DND-41 (cell line): ENCODE measurements around the gene SOX8.
"Not testable (repeated sequence)": the region's sequence is repeated elsewhere in the genome, so short reads cannot be mapped to it uniquely, and the experiment has no call there.

Experiments
- ATAC-seq: fragments of 200-7000 bp; cut with Tn5 transposase; 3 replicates; pipeline ENCODE4 v1.9.1; 2021; ENCODE audit warnings: low read depth; ENCODE audit not compliant: insufficient read depth
- DNase-seq: peaks from one replicate; pipeline ENCODE4 v3.0.0-alpha.2; 2020
- H2AFZ ChIP-seq: 2 replicates; pipeline ENCODE4 v1.6.0; 2012; ENCODE audit warnings: low read depth, low read length
- H3K27ac ChIP-seq: 2 replicates; pipeline ENCODE4 v1.5.1; 2012; ENCODE audit warnings: low read length, inconsistent platforms
- H3K27me3 ChIP-seq: fragments of 200-600 bp; sonication (generic); 2 replicates; pipeline ENCODE4 v1.6.0; 2012; ENCODE audit warnings: low read length, mild to moderate bottlenecking, inconsistent platforms; ENCODE audit not compliant: insufficient read depth, poor library complexity
- H3K36me3 ChIP-seq: 2 replicates; pipeline ENCODE4 v1.5.1; 2012; ENCODE audit warnings: low read length, inconsistent platforms; ENCODE audit not compliant: insufficient read depth
- H3K4me1 ChIP-seq: 2 replicates; pipeline ENCODE4 v1.5.1; 2012; ENCODE audit warnings: mild to moderate bottlenecking, low read length; ENCODE audit not compliant: insufficient read depth
- H3K4me2 ChIP-seq: 2 replicates; pipeline ENCODE4 v1.6.0; 2012; ENCODE audit warnings: mild to moderate bottlenecking, moderate library complexity, low read length, inconsistent platforms; ENCODE audit not compliant: insufficient read depth
- H3K4me3 ChIP-seq, 2 experiments: fragments of 200-600 bp in 1 of 2; shearing (Covaris generic) in 1 of 2; 2 replicates each; pipeline ENCODE4 v1.5.1; 2012 to 2016; ENCODE audit warnings: inconsistent platforms in 2 of 2, low read length in 2 of 2, mild to moderate bottlenecking in 2 of 2, low read depth in 1 of 2, moderate library complexity in 1 of 2
- H3K79me2 ChIP-seq: 2 replicates; pipeline ENCODE4 v1.6.0; 2012; ENCODE audit warnings: low read length, inconsistent platforms; ENCODE audit not compliant: insufficient read depth
- H3K9ac ChIP-seq: 2 replicates; pipeline ENCODE4 v1.6.0; 2012; ENCODE audit warnings: low read depth, mild to moderate bottlenecking, inconsistent platforms, low read length, moderate library complexity
- H3K9me3 ChIP-seq: 2 replicates; pipeline ENCODE4 v1.5.1; 2012; ENCODE audit warnings: low read length, moderate library complexity, mild to moderate bottlenecking, inconsistent platforms; ENCODE audit not compliant: insufficient read depth, severe bottlenecking
- H4K20me1 ChIP-seq: 2 replicates; pipeline ENCODE4 v1.6.0; 2012; ENCODE audit warnings: low read length; ENCODE audit not compliant: insufficient read depth
- EZH2 ChIP-seq: IDR thresholded peaks from 3 replicates; pipeline ENCODE4 v1.6.1; 2012; ENCODE audit warnings: borderline replicate concordance, low read depth, mild to moderate bottlenecking, moderate library complexity, low read length, inconsistent platforms; ENCODE audit not compliant: severe bottlenecking
- TF ChIP-seq, protein P1 (sequence below): IDR thresholded peaks from 2 replicates; pipeline ENCODE4 v1.5.1; 2012; ENCODE audit warnings: borderline replicate concordance, low read length, moderate library complexity, mild to moderate bottlenecking; ENCODE audit not compliant: poor library complexity, severe bottlenecking; ENCODE audit errors: extremely low read depth

Gene SOX8

DNA sequence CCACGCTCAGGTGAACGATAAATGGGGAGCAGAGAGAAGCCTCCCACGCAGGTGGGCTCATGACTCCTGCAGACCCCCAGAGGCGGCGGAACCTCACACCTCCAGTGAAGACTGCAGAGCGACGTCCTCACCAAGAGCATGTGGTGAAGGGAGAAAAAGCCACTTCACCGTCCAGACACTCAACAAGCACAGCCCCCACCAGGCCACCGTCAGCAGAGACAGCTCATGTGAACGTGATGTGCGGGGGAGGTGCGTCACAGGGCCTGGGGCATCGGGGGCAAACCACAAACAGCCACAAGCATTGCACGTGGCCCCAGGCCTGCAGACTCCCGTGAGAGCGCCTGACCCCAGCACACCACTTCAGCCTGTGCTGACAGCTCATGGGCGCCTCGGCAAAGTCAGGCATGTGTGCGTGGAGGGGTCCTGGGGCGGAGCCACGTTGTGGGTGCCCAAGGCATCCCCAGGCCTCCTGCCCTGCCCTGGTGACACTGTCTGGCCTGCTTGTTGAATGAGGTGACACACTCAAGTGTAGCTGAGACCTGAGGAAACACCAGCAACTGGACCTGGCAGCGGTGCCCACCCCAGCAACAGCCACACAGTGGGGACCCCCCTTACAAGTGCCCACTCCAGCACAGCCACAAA lies 29.8 kb upstream of the SOX8 start:
- DNase-seq (no peak), ATAC-seq (no peak)
- TF ChIP-seq, protein P1, sequence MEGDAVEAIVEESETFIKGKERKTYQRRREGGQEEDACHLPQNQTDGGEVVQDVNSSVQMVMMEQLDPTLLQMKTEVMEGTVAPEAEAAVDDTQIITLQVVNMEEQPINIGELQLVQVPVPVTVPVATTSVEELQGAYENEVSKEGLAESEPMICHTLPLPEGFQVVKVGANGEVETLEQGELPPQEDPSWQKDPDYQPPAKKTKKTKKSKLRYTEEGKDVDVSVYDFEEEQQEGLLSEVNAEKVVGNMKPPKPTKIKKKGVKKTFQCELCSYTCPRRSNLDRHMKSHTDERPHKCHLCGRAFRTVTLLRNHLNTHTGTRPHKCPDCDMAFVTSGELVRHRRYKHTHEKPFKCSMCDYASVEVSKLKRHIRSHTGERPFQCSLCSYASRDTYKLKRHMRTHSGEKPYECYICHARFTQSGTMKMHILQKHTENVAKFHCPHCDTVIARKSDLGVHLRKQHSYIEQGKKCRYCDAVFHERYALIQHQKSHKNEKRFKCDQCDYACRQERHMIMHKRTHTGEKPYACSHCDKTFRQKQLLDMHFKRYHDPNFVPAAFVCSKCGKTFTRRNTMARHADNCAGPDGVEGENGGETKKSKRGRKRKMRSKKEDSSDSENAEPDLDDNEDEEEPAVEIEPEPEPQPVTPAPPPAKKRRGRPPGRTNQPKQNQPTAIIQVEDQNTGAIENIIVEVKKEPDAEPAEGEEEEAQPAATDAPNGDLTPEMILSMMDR, result no peak
- no peak for TF ChIP-seq EZH2
- H4K20me1 ChIP-seq, result peaks cover 9% of the 10 kb centered on the region; the same call in 1 of the 2 replicates
- peaks cover 41% of the 10 kb centered on the region for H3K36me3 ChIP-seq
- no peaks in the 10 kb centered on the region for H3K27me3 ChIP-seq
- H3K4me1 ChIP-seq, result no peaks in the 10 kb centered on the region
- no peak overlapping the region for H3K4me2 ChIP-seq
- H3K9ac ChIP-seq, result no peak overlapping the region
- no peak overlapping the region for H3K27ac ChIP-seq
- H2AFZ ChIP-seq, result no peak overlapping the region
- H3K4me3 ChIP-seq, result no peak overlapping the region
- no peaks in the 10 kb centered on the region for H3K9me3 ChIP-seq
- 0 out of 2 replicates have a peak, but pooled peaks cover 6% of the 10 kb centered on the region for H3K79me2 ChIP-seq

DNA sequence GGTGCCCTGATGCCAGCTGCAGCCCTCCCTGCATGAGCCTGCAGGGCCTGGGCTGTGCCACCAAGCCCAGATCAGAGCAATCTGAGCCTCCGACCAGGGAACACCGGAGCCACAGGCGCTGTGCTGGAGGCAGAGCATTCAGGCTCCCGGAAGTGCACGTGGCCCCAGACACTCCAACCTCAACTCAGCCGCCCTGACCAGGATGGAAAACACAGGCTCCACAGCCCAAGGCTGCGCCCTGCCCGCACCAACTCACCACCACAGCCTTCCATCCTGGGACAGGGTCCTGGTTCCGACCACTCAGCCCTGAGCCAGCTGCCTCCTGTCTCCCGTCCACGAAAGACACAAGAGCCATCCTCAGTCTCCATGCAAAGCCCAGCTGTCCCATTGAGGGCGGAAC lies 29.2 kb upstream of the SOX8 start:
- H4K20me1 ChIP-seq, result peaks cover 9% of the 10 kb centered on the region; the same call in 1 of the 2 replicates
- ATAC-seq (no peak), DNase-seq (no peak)
- H3K36me3 ChIP-seq, result peaks cover 36% of the 10 kb centered on the region
- no peaks in the 10 kb centered on the region for H3K9me3 ChIP-seq
- no peak overlapping the region for H2AFZ ChIP-seq
- H3K4me2 ChIP-seq, result no peak overlapping the region
- H3K27ac ChIP-seq, result no peak overlapping the region
- 0 out of 2 replicates have a peak, but pooled peaks cover 6% of the 10 kb centered on the region for H3K79me2 ChIP-seq
- H3K27me3 ChIP-seq, result no peaks in the 10 kb centered on the region
- TF ChIP-seq, protein P1, result no peak
- no peak for TF ChIP-seq EZH2
- H3K4me1 ChIP-seq, result no peaks in the 10 kb centered on the region
- no peak overlapping the region for H3K9ac ChIP-seq
- no peak overlapping the region for H3K4me3 ChIP-seq

DNA sequence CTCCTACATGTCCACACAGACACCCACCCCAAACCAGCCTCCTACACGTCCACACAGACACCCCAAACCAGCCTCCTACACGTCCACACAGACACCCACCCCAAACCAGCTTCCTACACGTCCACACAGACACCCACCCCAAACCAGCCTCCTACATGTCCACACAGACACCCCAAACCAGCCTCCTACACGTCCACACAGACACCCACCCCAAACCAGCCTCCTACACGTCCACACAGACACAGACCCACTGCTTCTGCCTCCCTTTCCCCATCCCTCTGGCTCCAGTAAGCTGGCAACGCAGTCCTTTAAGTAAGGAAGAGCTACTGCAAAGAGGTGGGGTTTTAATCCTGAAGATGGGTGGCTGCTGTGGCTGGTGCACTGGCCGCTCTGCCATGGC lies 27.8 kb upstream of the SOX8 start:
- not testable (repeated sequence) for H4K20me1 ChIP-seq, H3K79me2 ChIP-seq, H3K27ac ChIP-seq, H3K27me3 ChIP-seq, H3K9ac ChIP-seq, H3K4me3 ChIP-seq, H2AFZ ChIP-seq, H3K9me3 ChIP-seq, H3K4me2 ChIP-seq, ATAC-seq, H3K4me1 ChIP-seq, DNase-seq
- H3K36me3 ChIP-seq, result peaks cover 34% of the 10 kb centered on the region

DNA sequence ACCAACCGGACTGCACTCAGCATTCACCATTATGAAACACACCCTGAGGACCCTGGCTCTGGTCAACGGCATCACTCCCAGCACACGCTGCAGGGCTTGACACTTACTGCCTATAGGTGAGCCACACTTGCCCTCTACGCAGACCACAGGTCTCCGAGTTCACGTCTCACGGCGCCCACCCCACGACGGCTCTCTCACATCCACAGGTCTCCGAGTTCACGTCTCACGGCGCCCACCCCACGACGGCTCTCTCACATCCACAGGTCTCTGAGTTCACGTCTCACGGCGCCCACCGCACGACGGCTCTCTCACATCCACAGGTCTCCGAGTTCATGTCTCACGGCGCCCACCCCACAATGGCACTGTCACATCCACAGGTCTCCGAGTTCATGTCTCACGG lies 25.8 kb upstream of the SOX8 start:
- DNase-seq, H3K27ac ChIP-seq, ATAC-seq, H2AFZ ChIP-seq, H3K79me2 ChIP-seq, H3K27me3 ChIP-seq, H3K4me2 ChIP-seq, H3K4me3 ChIP-seq, H3K9me3 ChIP-seq, H3K9ac ChIP-seq, H3K4me1 ChIP-seq: not testable (repeated sequence)
- Histone ChIP-seq H4K20me1 (peaks cover 13% of the 10 kb centered on the region; the same call in 1 of the 2 replicates), H3K36me3 (peaks cover 34% of the 10 kb centered on the region)
